Trophoblast cell (in vitro differentiated cells and primary cell): Measurements from ENCODE around the gene KCNMA1.

Experiments used
- DNase-seq, 2 donors: peaks; one replicate each; pipeline ENCODE4 v3.0.0-alpha.2; 2016
- H2AFZ ChIP-seq: 2 replicates; pipeline ENCODE4 v1.6.1; 2013; ENCODE audit warnings: low read length, moderate library complexity, mild to moderate bottlenecking; ENCODE audit not compliant: insufficient read depth, poor library complexity
- H2AK5ac ChIP-seq: 2 replicates; pipeline ENCODE4 v1.6.1; 2013; ENCODE audit warnings: mild to moderate bottlenecking, low read length
- H2BK120ac ChIP-seq: 2 replicates; pipeline ENCODE4 v1.6.1; 2013; ENCODE audit warnings: low read length, mild to moderate bottlenecking, moderate library complexity; ENCODE audit not compliant: insufficient read depth, poor library complexity
- H2BK12ac ChIP-seq: 2 replicates; pipeline ENCODE4 v1.6.1; 2013; ENCODE audit warnings: mild to moderate bottlenecking, low read length, moderate library complexity
- H2BK5ac ChIP-seq: 2 replicates; pipeline ENCODE4 v1.6.1; 2013; ENCODE audit warnings: low read length, low read depth, moderate library complexity, mild to moderate bottlenecking; ENCODE audit not compliant: poor library complexity
- H3K14ac ChIP-seq: 2 replicates; pipeline ENCODE4 v1.6.1; 2013; ENCODE audit warnings: mild to moderate bottlenecking, low read length
- H3K18ac ChIP-seq: 2 replicates; pipeline ENCODE4 v1.6.1; 2013; ENCODE audit warnings: mild to moderate bottlenecking, low read length
- H3K23ac ChIP-seq: 2 replicates; pipeline ENCODE4 v1.6.1; 2013; ENCODE audit warnings: low read length
- H3K27ac ChIP-seq: 2 replicates; pipeline ENCODE4 v1.5.1; 2013; ENCODE audit warnings: low read depth, mild to moderate bottlenecking, inconsistent platforms, low read length, moderate library complexity
- H3K27me3 ChIP-seq: 2 replicates; pipeline ENCODE4 v1.6.1; 2013; ENCODE audit warnings: inconsistent platforms, mild to moderate bottlenecking, low read length, moderate library complexity; ENCODE audit not compliant: insufficient read depth
- H3K36me3 ChIP-seq, 2 experiments: 1 replicate in 1 of 2; 2 replicates in 1 of 2; pipeline ENCODE4 v1.6.1; 2013; ENCODE audit warnings: low read length in 2 of 2, mild to moderate bottlenecking in 2 of 2, moderate library complexity in 1 of 2; ENCODE audit not compliant: insufficient read depth in 2 of 2, control insufficient read depth in 1 of 2
- H3K4ac ChIP-seq: 2 replicates; pipeline ENCODE4 v1.6.1; 2013; ENCODE audit warnings: low read depth, mild to moderate bottlenecking, low read length, moderate library complexity
- H3K4me1 ChIP-seq, 2 experiments: 1 replicate in 1 of 2; 2 replicates in 1 of 2; pipeline ENCODE4 v1.6.1; 2013; ENCODE audit warnings: low read length in 2 of 2, mild to moderate bottlenecking in 2 of 2, moderate library complexity in 1 of 2; ENCODE audit not compliant: insufficient read depth in 2 of 2, control insufficient read depth in 1 of 2
- H3K4me2 ChIP-seq: 2 replicates; pipeline ENCODE4 v1.6.1; 2013; ENCODE audit warnings: inconsistent platforms, mild to moderate bottlenecking, low read length, moderate library complexity
- H3K4me3 ChIP-seq: 2 replicates; pipeline ENCODE4 v1.5.1; 2013; ENCODE audit warnings: mild to moderate bottlenecking, low read depth, low read length, inconsistent platforms
- H3K79me1 ChIP-seq: one replicate; pipeline ENCODE4 v1.6.1; 2013; ENCODE audit warnings: low read length
- H3K79me2 ChIP-seq: 2 replicates; pipeline ENCODE4 v1.6.1; 2013; ENCODE audit warnings: low read length, mild to moderate bottlenecking; ENCODE audit not compliant: control insufficient read depth, insufficient read depth, poor library complexity
- H3K9ac ChIP-seq: 2 replicates; pipeline ENCODE4 v1.6.1; 2013; ENCODE audit warnings: mild to moderate bottlenecking, low read length
- H3K9me3 ChIP-seq: 2 replicates; pipeline ENCODE4 v1.6.1; 2013; ENCODE audit warnings: low read depth, mild to moderate bottlenecking, control low read depth, inconsistent platforms, low read length; ENCODE audit not compliant: insufficient read depth
- H4K12ac ChIP-seq: 2 replicates; pipeline ENCODE4 v1.6.1; 2013; ENCODE audit warnings: low read depth, mild to moderate bottlenecking, low read length, moderate library complexity
- H4K8ac ChIP-seq: 2 replicates; pipeline ENCODE4 v1.6.1; 2013; ENCODE audit warnings: low read depth, mild to moderate bottlenecking, low read length, moderate library complexity
- H4K91ac ChIP-seq: one replicate; pipeline ENCODE4 v1.6.1; 2013; ENCODE audit warnings: low read depth, mild to moderate bottlenecking, low read length, moderate library complexity
- WGBS: extraction: QIAGEN DNeasy Blood & Tissue Kit; methylation state at CpG from one replicate; pipeline ENCODE4 v1.1.7; 2013; ENCODE audit warnings: missing lambda C conversion rate; ENCODE audit not compliant: insufficient read length, insufficient coverage; ENCODE audit errors: extremely low coverage; 5-methylcytosine and 5-hydroxymethylcytosine counted together

Gene KCNMA1

DNA sequence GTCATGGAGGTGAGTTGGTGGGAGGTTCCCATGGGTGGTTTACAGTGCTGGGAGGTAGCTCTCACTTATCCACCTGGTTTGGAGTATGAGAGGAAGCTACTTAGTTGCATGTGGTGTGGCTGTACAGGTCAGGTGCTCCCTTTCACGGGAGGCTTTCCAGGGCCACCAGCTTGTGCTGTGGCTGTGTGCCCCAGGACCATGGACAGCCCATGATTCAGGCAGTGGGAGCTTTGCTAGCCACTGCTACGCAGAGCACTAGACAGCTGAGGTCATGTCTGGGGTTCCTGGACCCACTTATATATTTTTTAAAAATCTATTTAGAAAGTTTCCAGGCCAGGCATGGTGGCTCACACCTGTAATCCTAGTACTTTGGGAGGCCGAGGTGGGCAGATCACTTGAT is 42.5 kb upstream of the KCNMA1 start:
- Histone ChIP-seq H3K9me3 (no peaks in the 10 kb centered on the region), H3K4me3 (no peak overlapping the region), H3K23ac (no peak overlapping the region), H2BK5ac (no peak overlapping the region), H3K18ac (no peak overlapping the region), H3K79me2 (no peaks in the 10 kb centered on the region), H4K8ac (no peak overlapping the region), H3K79me1 (no peaks in the 10 kb centered on the region), H2BK12ac (no peak overlapping the region), H3K4me1 (no peaks in the 10 kb centered on the region), H3K4ac (no peak overlapping the region), H3K14ac (no peak overlapping the region), H4K12ac (no peak overlapping the region), H3K9ac (no peak overlapping the region), H3K4me2 (no peak overlapping the region), H3K27ac (no peak overlapping the region), H2AK5ac (no peak overlapping the region), H2AFZ (no peak overlapping the region), H3K36me3 (no peaks in the 10 kb centered on the region), H3K27me3 (no peaks in the 10 kb centered on the region), H2BK120ac (no peak overlapping the region), H4K91ac (no peak overlapping the region)
- no CpG with 5 or more reads among the region's 3 CpGs for WGBS
- no peak for DNase-seq

- H4K8ac ChIP-seq = no peak overlapping the region
Measured at GRCh38 chr10:77679217-77679616, 41.6 kb upstream of the KCNMA1 start.

GRCh38 chr10:77678146-77678545 is 40.5 kb upstream of the KCNMA1 start:
- no peak overlapping the region for H3K18ac ChIP-seq
- H3K14ac ChIP-seq = no peak overlapping the region
- no peaks in the 10 kb centered on the region for H3K36me3 ChIP-seq
- no peak overlapping the region for H2BK12ac ChIP-seq
- no peak overlapping the region for H2BK120ac ChIP-seq
- H2AFZ ChIP-seq = no peak overlapping the region
- no peaks in the 10 kb centered on the region for H3K9me3 ChIP-seq
- no peak overlapping the region for H3K9ac ChIP-seq
- no peak overlapping the region for H2AK5ac ChIP-seq
- H4K12ac ChIP-seq = no peak overlapping the region
- no peaks in the 10 kb centered on the region for H3K79me2 ChIP-seq
- DNase-seq = no peak
- H3K4me1 ChIP-seq = no peaks in the 10 kb centered on the region
- H3K4me3 ChIP-seq = no peak overlapping the region
- H2BK5ac ChIP-seq = no peak overlapping the region
- H4K91ac ChIP-seq = no peak overlapping the region
- no peaks in the 10 kb centered on the region for H3K27me3 ChIP-seq
- H3K4ac ChIP-seq = no peak overlapping the region
- no peak overlapping the region for H3K23ac ChIP-seq
- no peak overlapping the region for H3K27ac ChIP-seq
- WGBS = no CpG with 5 or more reads among the region's 3 CpGs
- no peak overlapping the region for H4K8ac ChIP-seq
- H3K4me2 ChIP-seq = no peak overlapping the region
- no peaks in the 10 kb centered on the region for H3K79me1 ChIP-seq

More at GRCh38 chr10:77679217-77679616, 41.6 kb upstream of the KCNMA1 start:
- Histone ChIP-seq H3K27me3 (no peaks in the 10 kb centered on the region), H3K9ac (no peak overlapping the region), H4K12ac (no peak overlapping the region), H4K91ac (no peak overlapping the region), H3K36me3 (no peaks in the 10 kb centered on the region), H2AFZ (no peak overlapping the region), H3K4ac (no peak overlapping the region), H3K79me2 (no peaks in the 10 kb centered on the region), H2BK120ac (no peak overlapping the region), H2BK5ac (no peak overlapping the region), H3K9me3 (no peaks in the 10 kb centered on the region), H2AK5ac (no peak overlapping the region), H3K4me2 (no peak overlapping the region), H3K79me1 (no peaks in the 10 kb centered on the region), H3K4me3 (no peak overlapping the region), H3K18ac (no peak overlapping the region), H2BK12ac (no peak overlapping the region), H3K27ac (no peak overlapping the region), H3K14ac (no peak overlapping the region), H3K23ac (no peak overlapping the region), H3K4me1 (no peaks in the 10 kb centered on the region)
- no peak for DNase-seq
- WGBS = no CpG with 5 or more reads among the region's 5 CpGs

DNA sequence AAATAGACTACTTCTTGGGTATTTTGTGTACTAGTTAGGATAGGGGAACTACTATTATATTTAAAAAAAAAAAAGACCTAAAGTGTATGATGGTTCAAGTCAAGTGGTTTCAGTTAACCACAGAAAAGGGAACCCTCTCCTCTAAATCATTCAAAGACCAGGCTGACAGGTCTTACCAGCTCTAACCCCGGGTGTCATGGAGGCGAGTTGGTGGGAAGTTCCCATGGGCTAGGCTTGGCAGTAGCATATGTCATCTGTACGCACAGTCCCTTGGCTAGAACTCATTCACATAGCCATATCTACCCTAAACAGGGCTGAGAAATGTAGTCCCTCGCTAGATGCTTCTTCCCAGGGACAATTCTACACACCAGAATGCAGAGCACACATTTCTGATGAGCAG is 37.7 kb upstream of the KCNMA1 start:
- Histone ChIP-seq H3K4me1 (no peaks in the 10 kb centered on the region), H4K91ac (no peak overlapping the region), H3K4ac (no peak overlapping the region), H2BK5ac (no peak overlapping the region), H3K9me3 (no peaks in the 10 kb centered on the region), H3K27ac (no peak overlapping the region), H3K79me1 (no peaks in the 10 kb centered on the region), H2BK12ac (no peak overlapping the region), H2AFZ (no peak overlapping the region), H3K9ac (no peak overlapping the region), H3K18ac (no peak overlapping the region), H2BK120ac (no peak overlapping the region), H3K4me3 (no peak overlapping the region), H4K8ac (no peak overlapping the region), H3K4me2 (no peak overlapping the region), H3K36me3 (no peaks in the 10 kb centered on the region), H4K12ac (no peak overlapping the region), H2AK5ac (no peak overlapping the region), H3K27me3 (peaks cover 2% of the 10 kb centered on the region), H3K79me2 (no peaks in the 10 kb centered on the region), H3K14ac (no peak overlapping the region), H3K23ac (no peak overlapping the region)
- DNase-seq = no peak
- no CpG with 5 or more reads among the region's 4 CpGs for WGBS
